HG03558 (cell line): ENCODE results near the gene IL22RA2.
"Not testable (repeated sequence)": the region's sequence is repeated elsewhere in the genome, so short reads cannot be mapped to it uniquely, and the experiment has no call there.

ENCODE experiments used
- ATAC-seq: cut with Tn5 transposase; IDR thresholded peaks from one replicate; pipeline ENCODE4 v1.9.1; 2021; ENCODE audit warnings: moderate number of reproducible peaks; ENCODE audit not compliant: unreplicated experiment; ENCODE audit errors: extremely low read depth

Gene IL22RA2, protein sequence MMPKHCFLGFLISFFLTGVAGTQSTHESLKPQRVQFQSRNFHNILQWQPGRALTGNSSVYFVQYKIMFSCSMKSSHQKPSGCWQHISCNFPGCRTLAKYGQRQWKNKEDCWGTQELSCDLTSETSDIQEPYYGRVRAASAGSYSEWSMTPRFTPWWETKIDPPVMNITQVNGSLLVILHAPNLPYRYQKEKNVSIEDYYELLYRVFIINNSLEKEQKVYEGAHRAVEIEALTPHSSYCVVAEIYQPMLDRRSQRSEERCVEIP

DNA sequence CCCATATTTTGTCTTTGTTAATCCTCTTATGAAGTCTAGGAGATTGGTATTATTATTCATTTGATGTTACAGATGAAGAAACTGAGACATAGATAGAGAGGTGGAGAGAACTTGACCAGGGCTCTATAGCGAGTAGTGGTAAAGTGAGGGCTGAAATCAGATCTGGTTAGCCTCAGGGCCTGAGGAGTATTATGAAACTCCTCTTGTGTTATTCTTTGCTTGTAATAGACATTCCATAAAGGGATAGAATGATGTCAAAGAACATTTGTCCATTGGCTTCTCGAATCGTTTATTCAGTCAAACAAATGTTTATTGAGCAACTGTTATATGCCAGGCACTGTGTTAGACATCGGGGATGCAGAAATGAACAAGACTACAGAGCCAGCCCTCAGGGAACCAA, at the start of gene IL22RA2:
TSS of gene IL22RA2 (minus strand) at position 144 of the 400 bp plus-strand sequence. CDS start 11,895 bp downstream, outside the sequence.
- no peak for ATAC-seq

DNA sequence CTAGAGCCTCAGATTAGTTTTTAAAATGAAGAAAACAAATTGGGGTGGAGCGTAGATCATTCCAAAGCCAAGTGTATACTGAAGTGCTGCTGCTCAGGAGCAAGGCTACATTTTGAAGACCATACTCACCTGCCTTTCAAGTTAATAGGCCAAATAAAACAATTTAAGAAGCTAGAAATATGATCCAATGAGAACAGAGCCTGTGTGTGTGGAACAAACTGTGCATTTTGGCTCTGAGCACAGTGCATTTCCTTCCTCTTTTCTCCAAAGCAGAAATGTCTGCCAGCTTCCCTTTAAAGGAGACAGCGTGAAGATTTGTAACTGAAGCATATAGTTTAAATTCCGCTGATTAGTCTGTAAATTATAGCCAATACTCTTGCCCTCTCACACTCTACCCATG, 48.9 kb upstream of the IL22RA2 start:
- ATAC-seq, result no peak

DNA sequence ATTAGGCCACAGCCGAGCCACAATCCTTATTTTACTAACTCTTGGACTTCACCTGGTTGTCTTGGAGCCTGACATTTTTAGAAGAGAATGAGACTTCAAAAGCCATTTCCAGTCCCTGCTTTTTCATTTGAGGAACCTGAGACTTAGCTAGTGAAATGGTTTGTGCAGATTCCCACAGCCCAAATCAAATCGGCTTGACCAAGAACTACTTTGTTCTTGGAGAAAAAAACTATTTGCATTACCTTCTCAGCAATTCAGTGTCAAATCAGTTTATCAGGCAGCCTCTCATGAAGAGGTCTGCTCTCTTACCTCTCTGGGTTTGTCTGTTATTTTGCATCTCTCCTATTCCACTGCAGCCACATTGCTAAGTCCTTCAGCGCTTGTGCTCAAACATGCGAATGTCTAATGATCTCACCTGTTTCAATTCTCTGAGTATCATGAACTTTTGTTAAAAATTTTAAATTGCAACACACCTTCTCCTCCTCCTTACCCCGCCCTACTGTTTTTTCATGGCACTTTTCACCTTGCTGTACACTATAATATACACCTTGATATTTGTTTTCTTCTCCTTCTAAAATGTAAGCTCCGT, 46.3 kb upstream of the IL22RA2 start:
- ATAC-seq, result peak; percentile 8

DNA sequence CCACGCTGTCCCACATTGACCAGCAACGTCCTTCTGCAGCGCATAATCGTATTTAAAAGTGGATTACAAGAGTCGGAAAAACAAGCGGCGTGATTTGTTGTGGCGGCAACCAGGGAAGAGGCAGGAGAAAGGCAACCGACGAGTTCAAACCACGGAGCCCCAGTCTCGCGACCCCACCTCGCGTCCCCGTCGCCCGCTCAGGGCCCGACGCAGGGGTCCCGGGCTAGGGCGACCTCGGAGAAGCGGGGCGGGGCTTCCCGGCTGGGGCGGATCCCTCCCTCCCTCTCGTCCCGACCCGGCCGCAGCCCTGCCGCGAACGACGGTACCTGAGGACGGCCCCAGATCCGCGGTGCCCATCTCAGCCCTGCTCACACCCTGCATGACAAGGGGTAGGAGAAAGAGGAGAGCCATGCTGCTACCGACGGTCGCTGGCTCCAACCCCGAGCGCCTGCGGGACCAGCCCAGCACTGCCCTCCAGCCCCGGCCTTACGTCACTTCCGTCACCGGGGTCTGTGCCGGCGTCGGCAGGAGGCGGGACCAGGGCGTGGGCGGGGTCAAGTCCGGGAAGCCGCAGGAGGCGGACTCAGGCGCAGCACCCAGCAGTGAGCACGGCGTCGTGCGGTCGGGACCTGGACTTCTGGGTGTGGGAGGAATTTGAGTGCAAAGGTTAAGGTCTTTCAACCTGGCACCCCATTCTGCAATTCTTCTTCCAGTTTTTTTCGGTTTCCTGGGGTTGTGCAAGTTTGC, 45.6 kb upstream of the IL22RA2 start, which contains the start of gene IFNGR1:
TSS of gene IFNGR1 (minus strand) at position 469 of the 747 bp plus-strand sequence. CDS start at position 411, 58 bp downstream.
- peak; percentile 78 for ATAC-seq

DNA sequence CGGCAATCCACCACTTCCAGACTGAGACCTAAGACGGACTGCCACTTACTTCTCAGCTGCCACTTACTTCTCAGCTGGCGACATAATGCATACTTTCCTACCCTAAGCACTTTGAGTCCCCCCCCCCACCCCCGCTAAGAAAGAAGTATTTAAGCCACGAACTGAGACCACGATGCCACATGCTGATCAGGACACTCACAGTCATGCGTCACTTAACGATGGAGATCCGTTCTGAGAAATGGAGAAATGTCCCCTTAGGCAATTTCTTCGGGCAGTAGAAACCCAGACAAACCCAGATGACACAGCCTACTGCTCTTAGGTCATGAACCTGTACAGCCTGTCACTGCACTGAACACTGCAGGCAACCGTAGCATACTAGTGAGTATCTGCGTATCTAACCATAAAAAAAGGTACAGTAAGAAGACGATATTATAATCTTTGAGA, 45.1 kb upstream of the IL22RA2 start:
- no peak for ATAC-seq

DNA sequence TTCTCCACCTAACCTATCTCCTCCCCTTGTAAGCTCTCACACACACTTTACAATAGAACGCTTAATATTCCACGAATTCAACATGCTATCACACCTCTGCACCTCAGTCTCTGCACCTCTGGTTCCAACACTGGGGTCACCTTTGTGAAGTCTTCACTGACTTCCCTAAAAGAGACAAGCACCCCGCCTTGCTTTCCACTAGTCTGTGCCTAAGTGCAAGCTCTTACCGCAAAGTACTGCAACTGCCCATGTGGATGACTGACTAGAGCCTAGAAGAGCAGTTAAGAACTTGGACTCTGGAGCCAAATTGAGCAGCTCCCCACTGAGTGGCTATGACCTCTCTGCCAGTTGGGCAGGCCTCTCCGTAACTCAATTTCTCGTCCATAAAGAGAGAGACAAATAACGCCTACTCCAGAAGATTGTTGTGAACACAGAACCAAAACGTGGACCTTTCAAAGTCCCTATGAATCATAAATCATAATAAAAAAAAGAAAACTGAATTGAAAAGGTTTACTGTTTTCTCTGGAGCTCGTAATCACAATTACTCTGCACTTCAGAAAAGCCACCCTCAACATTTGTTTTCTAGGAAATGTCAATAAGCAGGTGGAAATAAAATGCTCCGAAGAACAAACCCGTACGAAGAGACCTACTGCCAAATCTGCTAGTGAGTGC, 44.5 kb upstream of the IL22RA2 start:
- ATAC-seq, result no peak

DNA sequence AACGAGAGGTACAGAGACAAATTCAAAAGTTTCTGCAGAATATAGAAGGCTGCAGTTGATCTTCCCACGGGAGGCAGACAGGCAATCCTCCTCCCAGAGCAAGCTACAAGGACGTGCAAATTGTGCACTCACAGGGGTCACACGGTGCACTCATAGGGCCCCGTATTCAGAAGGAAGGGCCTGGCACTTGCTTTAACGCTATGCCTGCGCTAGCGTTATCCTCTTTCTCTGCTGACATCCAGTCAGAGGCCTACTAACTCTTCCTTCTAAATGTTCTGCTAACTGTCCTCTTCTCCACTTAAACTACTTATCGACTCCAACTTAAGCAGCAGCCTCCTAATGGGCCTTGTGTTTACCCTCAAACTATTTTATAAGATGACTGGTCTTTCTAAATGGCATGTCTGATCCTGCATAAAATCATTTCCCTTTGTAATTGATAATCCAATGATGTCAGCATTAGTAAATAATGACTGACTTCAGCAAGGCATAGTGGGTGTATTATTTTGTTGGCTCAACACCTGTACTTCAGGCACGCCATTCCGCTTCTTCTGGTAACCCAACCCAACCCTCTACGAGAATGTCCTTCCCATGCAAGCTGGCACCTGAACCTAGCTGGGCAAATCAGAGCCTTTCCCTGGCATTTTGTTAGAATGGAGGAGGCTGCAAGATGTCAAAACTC, 43.6 kb upstream of the IL22RA2 start:
- ATAC-seq, result no peak

DNA sequence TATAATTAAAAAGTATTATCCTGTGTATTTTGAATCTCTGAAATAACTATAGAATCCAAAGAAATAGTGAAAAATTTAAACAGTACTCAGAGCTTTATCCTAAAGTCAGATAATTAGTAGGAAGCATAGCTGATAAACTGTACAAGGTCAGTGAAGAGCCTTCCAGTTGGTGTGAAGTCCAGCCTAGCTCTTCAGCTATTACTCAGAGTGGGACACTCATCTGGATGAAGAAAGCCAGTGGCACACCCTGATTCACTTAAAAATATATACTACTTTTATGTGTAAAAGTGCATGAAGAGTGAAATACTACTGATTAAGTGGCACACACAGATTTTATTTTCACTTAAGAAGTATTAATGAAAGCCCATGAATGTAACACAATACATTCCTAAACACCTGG, 42.7 kb upstream of the IL22RA2 start:
- no peak for ATAC-seq

DNA sequence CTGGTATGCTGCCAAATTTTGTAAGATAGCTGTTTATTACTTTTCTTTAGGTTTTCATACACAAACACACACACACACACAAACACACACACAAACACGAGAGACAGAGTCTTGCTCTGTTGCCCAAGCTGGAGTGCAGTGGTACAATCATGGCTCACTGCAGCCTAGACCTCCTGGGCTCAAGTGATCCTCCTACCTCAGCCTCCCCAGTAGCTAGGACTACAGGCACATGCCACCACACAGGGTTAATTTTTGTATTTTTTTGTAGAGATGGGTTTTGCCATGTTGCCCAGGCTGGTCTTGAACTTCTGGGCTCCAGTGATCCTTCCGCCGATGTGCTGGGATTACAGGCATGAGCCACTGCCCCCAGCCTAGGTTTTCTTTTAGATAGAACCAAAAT, 42.2 kb upstream of the IL22RA2 start:
- not testable (repeated sequence) for ATAC-seq

DNA sequence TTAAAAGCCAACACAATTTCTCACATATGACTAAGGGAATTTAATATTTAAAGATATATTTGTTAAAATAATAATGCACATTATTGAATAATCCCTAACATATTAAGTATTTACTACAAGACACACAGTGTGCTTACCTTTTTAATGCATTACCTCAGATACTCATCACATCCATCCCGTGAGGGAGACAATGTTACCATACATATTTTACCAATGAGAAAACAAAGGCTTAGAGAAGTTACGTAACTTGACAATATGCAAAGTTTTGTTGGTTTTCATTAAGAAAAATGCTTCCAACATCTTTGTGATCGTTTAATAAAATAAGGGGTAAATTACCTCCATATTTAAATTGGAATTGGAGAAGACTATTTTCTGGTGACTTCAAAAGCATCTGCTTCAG, 41.5 kb upstream of the IL22RA2 start:
- ATAC-seq, result no peak

DNA sequence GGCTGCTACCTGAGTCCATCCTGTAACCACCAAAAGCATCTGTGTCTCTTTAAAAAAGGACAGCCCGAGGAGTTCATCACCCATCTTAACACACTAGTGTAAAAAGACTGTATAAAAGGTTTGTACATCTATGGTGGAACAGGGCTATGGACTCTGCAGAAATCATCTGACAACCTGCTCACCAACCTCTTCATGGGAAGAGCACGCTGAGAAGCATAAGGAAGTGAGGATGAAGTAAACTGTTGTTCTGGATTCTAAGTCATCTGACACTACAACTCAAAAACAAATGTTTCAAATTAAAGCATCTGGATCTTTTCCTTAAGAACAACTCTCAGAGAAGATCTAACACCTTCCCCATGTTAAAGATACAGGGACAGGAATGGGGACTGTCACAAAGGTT, 40.4 kb upstream of the IL22RA2 start:
- ATAC-seq, result no peak

DNA sequence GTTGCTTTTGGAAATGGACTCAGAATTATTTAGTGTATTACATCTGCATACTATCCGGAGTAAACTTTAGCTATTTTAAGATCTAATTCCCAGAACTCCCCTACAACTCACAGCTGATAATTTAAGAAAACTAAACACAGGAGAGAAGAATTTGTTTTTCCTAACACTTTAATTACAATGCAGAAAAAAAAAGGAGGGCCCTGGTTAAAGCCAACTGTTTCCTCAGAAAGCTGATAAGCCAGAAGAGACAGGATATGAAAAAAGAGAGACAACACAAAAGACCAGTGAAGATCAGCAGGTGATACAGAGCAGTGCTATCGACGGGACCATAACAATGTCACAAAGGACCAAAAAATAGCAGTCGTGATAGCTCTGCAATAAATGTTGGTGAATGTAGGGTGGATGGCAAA, 39.9 kb upstream of the IL22RA2 start:
- ATAC-seq, result no peak

DNA sequence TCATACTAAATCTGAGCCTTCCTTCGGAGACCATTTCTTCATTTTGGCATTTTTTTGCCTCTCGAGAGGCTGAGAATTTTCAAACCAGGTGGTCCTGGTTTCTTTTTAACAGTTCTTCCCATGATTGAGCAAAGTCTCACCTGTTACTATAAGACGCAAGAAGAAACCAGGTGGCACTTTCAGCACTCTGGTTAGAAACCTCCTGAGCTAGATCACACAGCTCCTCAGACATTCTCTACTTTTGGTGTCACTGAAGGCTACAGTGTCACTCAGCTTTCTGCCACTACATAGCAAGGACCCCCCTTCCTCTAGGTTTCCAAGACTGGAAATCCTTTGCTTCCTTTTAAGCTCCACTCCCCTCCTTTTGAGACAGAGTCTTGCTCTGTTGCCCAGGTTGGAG, 38.5 kb upstream of the IL22RA2 start:
- ATAC-seq, result no peak

DNA sequence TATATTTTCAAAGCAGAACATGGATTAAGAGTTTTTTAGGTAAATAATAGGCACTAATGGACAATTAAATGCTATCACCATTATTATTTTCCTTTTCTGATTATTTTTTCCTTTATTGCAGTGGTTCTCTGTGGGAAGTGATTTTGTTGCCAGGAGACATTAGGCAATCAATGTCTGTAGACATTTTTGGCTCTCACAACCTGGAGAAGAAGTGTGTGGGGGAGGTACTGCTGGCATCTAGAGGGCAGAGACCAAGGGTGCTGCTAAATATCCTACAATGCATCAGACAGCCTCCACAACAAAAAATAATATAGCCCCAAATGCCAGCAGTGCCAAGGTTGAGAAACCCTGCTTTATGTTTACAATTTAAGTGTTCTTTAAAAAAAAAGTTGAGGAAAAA, 37.5 kb upstream of the IL22RA2 start:
- ATAC-seq, result no peak

DNA sequence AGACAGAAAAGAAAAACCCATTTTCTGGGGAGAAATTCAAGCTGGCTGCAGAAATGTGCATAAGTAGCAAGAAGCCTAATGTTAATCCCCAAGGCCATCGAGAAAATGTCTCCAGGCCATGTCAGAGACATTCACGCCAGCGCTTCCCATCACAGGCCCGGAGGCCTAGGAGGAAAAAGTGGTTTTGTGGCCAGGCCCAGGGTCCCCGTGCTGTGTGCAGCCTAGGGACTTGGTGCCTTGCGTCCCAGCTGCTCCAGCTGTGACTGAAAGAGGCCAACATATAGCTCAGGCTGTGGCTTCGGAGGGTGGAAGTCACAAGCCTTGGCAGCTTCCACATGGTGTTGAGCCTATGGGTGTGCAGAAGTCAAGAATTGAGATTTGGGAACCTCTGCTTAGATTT, 34.8 kb upstream of the IL22RA2 start:
- no peak for ATAC-seq

DNA sequence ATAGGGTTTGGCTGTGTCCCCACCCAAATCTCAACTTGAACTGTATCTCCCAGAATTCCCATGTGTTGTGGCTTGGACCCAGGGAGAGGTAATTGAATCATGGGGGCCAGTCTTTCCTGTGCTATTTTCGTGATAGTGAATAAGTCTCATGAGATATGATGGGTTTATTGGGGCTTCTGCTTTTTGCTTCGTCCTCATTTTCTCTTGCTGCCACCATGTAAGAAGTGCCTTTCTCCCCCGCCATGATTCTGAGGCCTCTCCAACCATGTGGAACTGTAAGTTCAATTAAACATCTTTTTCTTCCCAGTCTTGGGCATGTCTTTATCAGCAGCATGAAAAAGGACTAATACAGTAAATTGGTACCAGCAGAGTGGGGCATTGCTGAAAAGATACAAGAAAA, 34.0 kb upstream of the IL22RA2 start:
- ATAC-seq, result not testable (repeated sequence)

DNA sequence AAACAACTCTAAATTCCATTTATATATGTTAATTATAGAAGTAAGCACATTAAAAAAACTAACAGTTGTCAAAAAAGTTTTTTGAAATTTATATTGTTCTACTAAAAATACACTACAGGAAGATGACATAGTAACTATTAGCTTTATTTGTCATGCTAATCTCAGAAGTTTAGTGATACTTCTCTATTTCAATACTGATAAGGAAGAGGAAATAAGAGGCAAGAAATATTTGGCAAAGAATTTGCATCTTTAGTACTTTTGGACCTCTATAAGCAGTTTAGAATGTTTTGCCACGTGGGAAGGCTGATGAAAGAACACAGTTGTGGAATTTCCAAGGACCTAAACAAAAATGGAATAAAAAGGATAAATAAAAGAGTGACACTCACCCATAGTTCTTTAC, 33.1 kb upstream of the IL22RA2 start:
- no peak for ATAC-seq

DNA sequence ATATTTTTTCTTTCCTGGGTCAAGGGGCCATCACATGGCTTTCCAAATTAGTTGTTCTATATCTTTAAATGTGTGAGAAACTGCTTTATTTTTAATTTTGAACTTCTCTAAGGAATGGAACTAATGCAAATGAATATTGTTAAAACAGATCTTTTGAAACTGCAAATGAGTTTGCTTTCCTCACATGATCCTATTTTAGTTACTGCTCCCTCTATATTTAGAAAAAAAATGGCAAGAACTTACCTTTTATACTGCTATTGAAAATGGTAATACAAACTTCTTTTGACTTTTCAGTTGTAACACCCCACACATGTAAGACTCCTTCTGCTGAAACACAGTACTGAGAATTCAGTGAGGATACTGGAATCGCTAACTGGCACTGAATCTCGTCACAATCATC, 29.8 kb upstream of the IL22RA2 start:
- ATAC-seq, result no peak

DNA sequence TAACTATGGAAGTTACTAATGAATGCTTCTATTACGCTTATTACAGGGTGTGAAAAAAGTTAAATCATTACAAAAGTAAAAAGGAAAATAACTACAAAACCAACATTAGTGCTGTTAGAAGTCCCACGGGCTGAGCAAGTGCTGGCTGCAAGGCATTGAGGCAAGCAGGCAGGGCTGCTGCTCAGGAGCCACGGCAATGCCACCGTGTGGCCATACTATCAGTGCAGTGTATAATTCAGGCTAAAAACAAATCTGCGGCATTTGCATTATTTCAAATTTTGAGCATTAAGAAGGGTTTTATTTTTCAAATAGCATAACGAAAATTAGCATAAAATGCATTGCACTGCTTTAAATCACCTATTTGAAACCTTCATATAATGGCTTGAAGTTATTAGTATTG, 28.6 kb upstream of the IL22RA2 start:
- ATAC-seq, result no peak

DNA sequence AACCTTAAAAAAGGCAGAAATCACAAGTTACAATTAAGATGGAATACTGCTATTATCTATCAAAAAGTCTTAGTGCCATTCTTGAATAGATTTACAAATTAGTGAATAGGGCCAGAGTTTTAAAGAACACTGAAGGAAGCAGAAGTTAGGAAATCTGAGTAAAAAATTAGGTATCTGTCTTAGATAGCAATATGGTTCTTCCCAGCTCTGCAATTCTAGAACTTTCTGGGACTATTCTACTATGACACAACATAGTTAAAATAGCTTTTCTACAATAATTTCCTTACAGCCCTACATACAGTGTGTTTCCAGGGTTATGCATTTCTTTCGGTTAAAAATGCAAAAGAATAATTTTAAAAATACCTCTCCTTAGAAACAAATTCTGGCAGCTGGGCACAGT, 27.6 kb upstream of the IL22RA2 start:
- ATAC-seq, result no peak
